Activated CD8-positive, alpha-beta T cell treated with anti-CD3 and anti-CD28 coated beads for 36 hours (primary cell): ENCODE results near the gene MRPS9. TPM values are rescaled to one million over a fixed set of nuclear protein-coding genes. Genes with fewer than 3 reads are reported as not detected.

Experiments
- ATAC-seq: fragments of 200-7000 bp; cut with Tn5 transposase; one replicate; pipeline ENCODE4 v1.10.0; 2021; ENCODE audit warnings: mild to moderate bottlenecking, moderate library complexity
- CTCF ChIA-PET: fragments of 350-600 bp; sonication (Branson Sonifier 250); formaldehyde crosslinking; loops from one replicate; lab custom pipeline; 2021; ENCODE audit warnings: antibody characterized with exemption; lab: Charles Lee
- POLR2A ChIA-PET: fragments of 350-600 bp; sonication (Branson Sonifier 250); formaldehyde crosslinking; loops from one replicate; lab custom pipeline; 2021; ENCODE audit warnings: antibody characterized with exemption; lab: Charles Lee
- DNase-seq: peaks from one replicate; pipeline ENCODE4 v3.0.0-alpha.2; 2020
- H3K27ac Mint-ChIP-seq: one replicate; pipeline ENCODE4 v1.8.0; 2021; ENCODE audit warnings: mild to moderate bottlenecking, mixed read lengths
- H3K27me3 Mint-ChIP-seq: one replicate; pipeline ENCODE4 v1.8.0; 2021; ENCODE audit warnings: mixed read lengths
- H3K36me3 Mint-ChIP-seq: one replicate; pipeline ENCODE4 v1.8.0; 2021; ENCODE audit warnings: low read depth, mixed read lengths
- H3K4me1 Mint-ChIP-seq: one replicate; pipeline ENCODE4 v1.8.0; 2021; ENCODE audit warnings: low read depth, mixed read lengths
- H3K4me3 Mint-ChIP-seq: one replicate; pipeline ENCODE4 v1.8.0; 2021; ENCODE audit warnings: mild to moderate bottlenecking, moderate library complexity, mixed read lengths
- H3K9me3 Mint-ChIP-seq: one replicate; pipeline ENCODE4 v1.8.0; 2021; ENCODE audit warnings: mixed read lengths
- intact Hi-C: fragments of 100-400 bp; cut with micrococcal nuclease; formaldehyde crosslinking; loops from one replicate; pipeline ENCODE4 v1.10.0; 2022
- total RNA-seq, 2 experiments: library from RNA; stranded (reverse); gene quantifications; one replicate each; pipeline ENCODE4 v1.2.3, GENCODE V29; 2021
- TF ChIP-seq, protein P1 (sequence below): fragments of 200-600 bp; IDR thresholded peaks from one replicate; pipeline ENCODE4 v1.8.0; 2022; ENCODE audit warnings: antibody characterized with exemption, mild to moderate bottlenecking

The MRPS9 gene
- 10 to 100 TPM; 45.1 to 46.9 TPM for total RNA-seq

DNA sequence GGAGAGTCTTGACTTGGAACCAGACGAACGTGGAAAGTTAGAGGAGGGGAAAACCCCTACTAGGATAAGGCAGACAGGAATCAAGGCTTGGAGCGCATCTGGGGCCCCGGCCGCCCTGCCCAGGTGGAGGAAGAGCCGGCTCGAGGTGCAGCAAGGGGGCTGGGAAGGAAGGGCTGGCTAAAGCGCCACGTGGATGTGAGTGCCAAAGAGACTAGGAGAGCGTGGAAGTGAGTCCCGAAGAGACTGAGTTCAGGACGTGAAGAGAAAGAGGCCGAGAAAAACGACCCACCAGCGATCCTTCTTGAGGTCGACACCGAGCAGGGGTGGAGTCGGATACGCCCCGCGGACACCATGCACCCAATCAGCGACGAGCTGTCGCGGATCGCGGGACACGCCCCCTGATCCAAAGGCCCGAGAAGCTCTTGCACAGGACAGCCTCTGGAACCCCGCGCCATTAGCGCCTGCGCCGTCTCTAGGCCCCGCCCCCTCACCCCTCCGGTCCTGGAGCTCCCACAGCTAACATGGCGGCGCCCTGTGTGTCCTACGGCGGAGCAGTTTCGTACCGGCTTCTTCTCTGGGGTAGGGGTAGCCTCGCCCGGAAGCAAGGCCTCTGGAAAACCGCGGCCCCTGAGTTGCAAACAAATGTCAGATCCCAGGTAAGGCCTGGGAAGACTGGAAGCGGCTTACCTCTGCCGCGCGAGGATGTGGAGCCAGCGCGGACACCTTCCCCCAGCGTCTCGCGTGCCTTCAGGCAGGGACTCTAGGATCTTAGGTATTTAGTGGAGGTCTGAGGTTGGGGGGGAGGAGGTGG lies at the start of gene MRPS9:
TSS of gene MRPS9 (plus strand) at position 498 of the 811 bp plus-strand sequence. CDS start at position 522, 24 bp downstream.
- ChIA-PET POLR2A (interaction anchor here (0.7 to 1.3 kb wide), 4 partner anchors 11 to 1306 kb away, joined by 3 read pairs; no protein-coding TSS in a partner anchor), CTCF (interaction anchor here (1.0 to 1.5 kb wide), 2 partner anchors 11 to 78 kb away, joined by 3 to 4 read pairs; no protein-coding TSS in a partner anchor)
- Mint-ChIP-seq H3K4me3 (peak within 1 kb of the TSS; percentile 99), H3K4me1 (peaks cover 36% of the 10 kb centered on the region), H3K27ac (peak within 1 kb of the TSS; percentile 95), H3K9me3 (no peaks in the 10 kb centered on the region), H3K36me3 (peaks cover 3% of the 10 kb centered on the region), H3K27me3 (no peaks in the 10 kb centered on the region)
- DNase-seq (peak; percentile 98), ATAC-seq (peak; percentile 99)
- TF ChIP-seq, protein P1, sequence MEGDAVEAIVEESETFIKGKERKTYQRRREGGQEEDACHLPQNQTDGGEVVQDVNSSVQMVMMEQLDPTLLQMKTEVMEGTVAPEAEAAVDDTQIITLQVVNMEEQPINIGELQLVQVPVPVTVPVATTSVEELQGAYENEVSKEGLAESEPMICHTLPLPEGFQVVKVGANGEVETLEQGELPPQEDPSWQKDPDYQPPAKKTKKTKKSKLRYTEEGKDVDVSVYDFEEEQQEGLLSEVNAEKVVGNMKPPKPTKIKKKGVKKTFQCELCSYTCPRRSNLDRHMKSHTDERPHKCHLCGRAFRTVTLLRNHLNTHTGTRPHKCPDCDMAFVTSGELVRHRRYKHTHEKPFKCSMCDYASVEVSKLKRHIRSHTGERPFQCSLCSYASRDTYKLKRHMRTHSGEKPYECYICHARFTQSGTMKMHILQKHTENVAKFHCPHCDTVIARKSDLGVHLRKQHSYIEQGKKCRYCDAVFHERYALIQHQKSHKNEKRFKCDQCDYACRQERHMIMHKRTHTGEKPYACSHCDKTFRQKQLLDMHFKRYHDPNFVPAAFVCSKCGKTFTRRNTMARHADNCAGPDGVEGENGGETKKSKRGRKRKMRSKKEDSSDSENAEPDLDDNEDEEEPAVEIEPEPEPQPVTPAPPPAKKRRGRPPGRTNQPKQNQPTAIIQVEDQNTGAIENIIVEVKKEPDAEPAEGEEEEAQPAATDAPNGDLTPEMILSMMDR = no peak
- intact Hi-C loops = no loop called here

DNA sequence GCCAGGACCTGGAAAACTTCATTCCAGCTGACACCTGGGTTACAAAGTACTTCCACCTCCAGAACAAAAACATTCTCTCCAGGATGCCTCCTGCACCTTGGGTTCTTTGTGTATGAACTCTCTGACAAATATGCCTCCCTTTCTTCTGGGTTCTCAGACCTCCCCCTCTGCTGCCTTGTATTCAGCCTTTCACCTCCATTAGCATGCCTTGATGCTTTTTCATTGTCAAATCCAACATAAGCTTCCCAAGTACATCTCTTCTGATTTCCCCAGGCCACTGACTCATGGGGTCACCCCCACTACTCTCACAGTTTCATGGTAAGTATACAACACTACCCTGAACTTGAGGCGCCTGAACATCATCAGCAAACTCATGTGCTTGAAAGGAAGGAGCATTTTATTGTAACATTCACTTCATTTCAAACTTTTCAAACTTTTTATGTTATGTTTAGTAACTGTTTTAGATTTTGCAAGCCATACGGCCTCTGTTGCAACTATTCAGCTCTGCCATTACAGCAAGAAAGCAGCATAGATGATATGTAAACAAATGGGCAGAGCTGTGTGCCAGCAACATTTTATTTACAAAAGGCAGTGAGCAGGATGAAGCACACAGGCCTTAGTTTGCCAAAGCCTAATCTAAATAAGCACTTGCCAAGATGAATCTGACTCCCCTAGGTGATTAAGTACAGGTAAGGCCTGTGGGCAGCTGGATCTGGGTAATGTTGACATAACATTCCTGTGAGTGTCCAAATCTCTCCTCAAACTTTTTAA lies 32.5 kb upstream of the MRPS9 start:
- no peaks in the 10 kb centered on the region for H3K36me3 Mint-ChIP-seq
- peaks cover 14% of the 10 kb centered on the region for H3K9me3 Mint-ChIP-seq
- POLR2A ChIA-PET = no interaction called here
- ATAC-seq = no peak
- no peak overlapping the region for H3K4me3 Mint-ChIP-seq
- DNase-seq = no peak
- peaks cover 4% of the 10 kb centered on the region for H3K27me3 Mint-ChIP-seq
- intact Hi-C loops = no loop called here
- H3K27ac Mint-ChIP-seq = no peak overlapping the region
- CTCF ChIA-PET = no interaction called here
- TF ChIP-seq, protein P1 = no peak
- H3K4me1 Mint-ChIP-seq = no peaks in the 10 kb centered on the region

DNA sequence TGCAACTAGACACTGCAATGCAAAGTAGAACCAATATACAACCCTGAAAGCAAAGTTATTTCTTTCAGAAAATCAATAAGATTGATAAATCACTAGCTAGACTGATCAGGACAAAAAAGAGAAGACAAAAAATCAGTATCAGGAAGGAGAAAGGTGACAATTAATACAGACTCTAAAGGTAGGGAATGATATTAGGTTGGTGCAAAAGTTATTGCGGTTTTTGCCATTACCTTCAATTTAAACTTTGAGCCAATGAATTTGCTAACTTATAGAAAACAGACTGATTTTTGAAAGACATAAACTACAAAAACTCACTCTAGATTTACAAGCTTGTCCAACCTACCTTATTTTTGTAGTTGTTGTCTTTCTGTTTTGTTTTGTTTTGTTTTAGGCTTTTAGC lies 30.5 kb upstream of the MRPS9 start:
- ChIA-PET POLR2A (no interaction called here), CTCF (no interaction called here)
- no peak for DNase-seq
- Mint-ChIP-seq H3K27me3 (peaks cover 4% of the 10 kb centered on the region), H3K4me1 (no peaks in the 10 kb centered on the region), H3K4me3 (no peak overlapping the region), H3K9me3 (peaks cover 16% of the 10 kb centered on the region), H3K36me3 (no peaks in the 10 kb centered on the region), H3K27ac (no peak overlapping the region)
- no peak for ATAC-seq
- intact Hi-C loops = no loop called here
- TF ChIP-seq, protein P1 = no peak

DNA sequence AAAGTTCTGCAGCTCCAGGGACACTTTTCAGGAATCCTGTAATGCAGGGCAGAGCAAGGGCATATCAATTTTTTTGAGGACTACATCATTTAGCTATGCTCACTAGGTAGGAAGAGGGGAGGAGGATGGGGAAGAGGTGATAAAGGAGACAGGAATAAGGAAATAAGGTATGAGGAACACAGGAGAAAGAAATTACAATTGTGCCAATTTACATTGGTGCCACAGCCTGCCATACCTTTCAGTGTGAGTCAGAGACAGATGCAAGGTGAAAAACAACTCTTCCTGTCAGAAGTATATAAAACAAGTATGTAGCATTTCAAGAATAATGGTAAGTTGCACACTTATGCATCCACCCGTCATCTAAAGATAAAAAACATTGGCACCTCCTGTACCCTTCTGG lies 5.4 kb upstream of the MRPS9 start:
- ChIA-PET CTCF (no interaction called here), POLR2A (no interaction called here)
- TF ChIP-seq, protein P1 = no peak
- H3K4me1 Mint-ChIP-seq = peaks cover 8% of the 10 kb centered on the region
- H3K4me3 Mint-ChIP-seq = no peak overlapping the region
- no peaks in the 10 kb centered on the region for H3K9me3 Mint-ChIP-seq
- intact Hi-C loops = no loop called here
- no peaks in the 10 kb centered on the region for H3K27me3 Mint-ChIP-seq
- no peak for ATAC-seq
- no peak overlapping the region for H3K27ac Mint-ChIP-seq
- H3K36me3 Mint-ChIP-seq = no peaks in the 10 kb centered on the region
- DNase-seq = no peak
